ENCODE data around the gene TMEM170A. TPM values are rescaled to one million over a fixed set of nuclear protein-coding genes. Genes with fewer than 3 reads are reported as not detected.

TMEM170A gene
- total RNA-seq, 1 experiment from 2014 or later, result 34.5 TPM

GRCh38 chr16:75506574-75506973 is 42.1 kb upstream of the TMEM170A start (continued):
- TF ChIP-seq ZFX (IDR thresholded peaks at IDR 0.05), result no peak
- no peak for TF ChIP-seq SRF (IDR thresholded peaks at IDR 0.05; ENCODE audit: low read depth)

- no peak overlapping the region for H3K9ac ChIP-seq (ENCODE audit: low read length)
- H3K27me3 ChIP-seq (ENCODE audit: insufficient read depth, low read length), result no peaks in the 10 kb centered on the region
- peak overlapping the region; percentile 48 for H3K4me2 ChIP-seq (ENCODE audit: low read length)
- peak overlapping the region; percentile 65 for H2AFZ ChIP-seq (ENCODE audit: low read depth, low read length, poor library complexity, severe bottlenecking)
- ChIA-PET CTCF (interaction anchor here (0.8 kb wide), 1 partner anchor 11 kb away, joined by 3 read pairs; no protein-coding TSS in a partner anchor), RAD21 (ENCODE audit: low non-redundant PET in 1 of 2, low total read pairs in 2 of 2, uncharacterized antibody in 2 of 2, unreplicated experiment in 2 of 2) (no interaction called here), POLR2A (interaction anchor here (1.3 kb wide), 1 partner anchor 11 kb away, joined by 5 read pairs; no protein-coding TSS in a partner anchor)
- H3K27ac ChIP-seq (ENCODE audit: low read depth, low read length), result peak overlapping the region; percentile 13; the same call in 1 of the 2 replicates
- DNase-seq (ENCODE audit: low read depth, low spot score) (no peak), ATAC-seq (no peak)
- peaks cover 24 to 37% of the 10 kb centered on the region in 2 experiments for H3K4me1 ChIP-seq (ENCODE audit: control insufficient read depth in 1 of 2, insufficient read depth in 2 of 2, low read length in 2 of 2)
- H3K79me2 ChIP-seq (ENCODE audit: insufficient read depth, low read length), result no peaks in the 10 kb centered on the region
- no peak for TF ChIP-seq REST (IDR thresholded peaks at IDR 0.05; ENCODE audit: low read depth)
- TF ChIP-seq RAD21 (IDR thresholded peaks at IDR 0.05; ENCODE audit: low read depth), result no peak
- no peak for TF ChIP-seq EZH2 (IDR thresholded peaks at IDR 0.05)
- H3K9me2 ChIP-seq (ENCODE audit: insufficient read depth), result no peaks in the 10 kb centered on the region
- H4K20me1 ChIP-seq (ENCODE audit: insufficient read depth), result no peaks in the 10 kb centered on the region
- intact Hi-C loops (cut with micrococcal nuclease), result no loop called here
- no peaks in the 10 kb centered on the region for H3K36me3 ChIP-seq (ENCODE audit: control insufficient read depth in 1 of 2, insufficient read depth in 2 of 2, low read length in 2 of 2)
- H3K4me3 ChIP-seq (replicated peaks in 1 of 2; ENCODE audit: low read depth in 1 of 2, low read length in 2 of 2), result no peak overlapping the region; a peak in 1 of 4 replicates
- TSS peak; percentile 72 for BruUV-seq (replicated peaks)
- H3K9me3 ChIP-seq (ENCODE audit: control insufficient read depth in 1 of 2, insufficient read depth in 1 of 2, low read depth in 1 of 2, low read length in 2 of 2), result no peaks in the 10 kb centered on the region
Measured at GRCh38 chr16:75506107-75506506, 41.6 kb upstream of the TMEM170A start.

Data from HCT116 (cell line).